ENCODE data around the gene TOR1A.

Gene TOR1A

GRCh38 chr9:129768486-129768885 lies 55.5 kb downstream of the TOR1A start:
- no peak overlapping the region for H3K4me3 ChIP-seq
- H3K27ac ChIP-seq = no peak overlapping the region

GRCh38 chr9:129765764-129766317 lies 58.1 kb downstream of the TOR1A start:
- no peak overlapping the region for H3K4me3 ChIP-seq
- H3K27ac ChIP-seq = no peak overlapping the region

DNA sequence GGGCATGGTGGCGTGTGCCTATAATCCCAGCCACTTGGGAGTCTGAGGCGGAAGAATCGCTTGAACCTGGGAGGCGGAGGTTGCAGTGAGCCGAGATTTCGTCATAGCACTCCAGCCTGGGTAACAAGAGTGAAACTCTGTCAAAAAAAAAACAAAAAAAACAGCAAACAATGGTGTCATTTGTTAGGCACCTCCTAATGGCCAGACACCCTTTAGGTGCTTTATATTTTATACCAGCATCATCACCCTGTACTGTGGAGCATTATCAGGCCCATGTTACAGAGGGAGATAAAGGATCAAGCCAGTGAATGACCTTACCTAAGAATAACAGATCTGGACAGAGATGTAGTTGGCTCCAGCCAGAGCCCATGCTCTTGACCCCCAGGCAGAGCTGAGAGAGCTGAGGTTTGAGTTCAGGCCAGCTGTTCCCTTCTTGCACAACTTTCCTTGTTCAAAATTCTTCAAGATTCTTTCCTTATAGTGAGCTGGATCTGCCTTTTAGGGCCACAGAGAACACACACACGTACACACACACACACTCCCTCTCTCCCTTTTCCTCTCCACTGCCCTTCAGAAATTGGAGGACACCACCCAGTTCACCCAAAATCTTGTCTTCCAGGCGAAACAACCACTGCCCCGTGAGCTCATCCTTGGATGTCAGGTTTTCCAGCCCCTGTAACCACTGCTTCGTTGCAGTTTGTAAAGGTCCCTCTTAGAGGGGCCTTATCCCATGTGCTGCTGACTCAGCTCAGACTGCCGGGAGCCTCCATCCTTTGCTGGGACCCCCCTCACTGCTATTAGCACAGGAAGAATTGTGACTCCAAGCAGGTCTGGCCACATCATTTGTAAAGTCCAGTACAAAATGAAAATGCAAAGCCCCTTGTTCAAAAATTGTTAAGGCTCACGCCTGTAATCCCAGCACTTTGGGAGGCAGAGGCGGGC lies 60.7 kb downstream of the TOR1A start:
- Histone ChIP-seq H3K4me3 (no peak overlapping the region), H3K27ac (peak overlapping the region in 16 of 21 experiments; percentile 1 to 69 (median 32))
